Activated CD8-positive, alpha-beta memory T cell treated with anti-CD3 and anti-CD28 coated beads for 24 hours (primary cell): Measurements from ENCODE around the gene SSR3.
A peak's percentile ranks its signal among the peaks of the same experiment; 100 is the strongest.
"Not testable (repeated sequence)": the region's sequence is repeated elsewhere in the genome, so short reads cannot be mapped to it uniquely, and the experiment has no call there.

Experiments used
- DNase-seq: peaks from one replicate; pipeline ENCODE4 v3.0.0-alpha.2; 2020

The SSR3 gene

DNA sequence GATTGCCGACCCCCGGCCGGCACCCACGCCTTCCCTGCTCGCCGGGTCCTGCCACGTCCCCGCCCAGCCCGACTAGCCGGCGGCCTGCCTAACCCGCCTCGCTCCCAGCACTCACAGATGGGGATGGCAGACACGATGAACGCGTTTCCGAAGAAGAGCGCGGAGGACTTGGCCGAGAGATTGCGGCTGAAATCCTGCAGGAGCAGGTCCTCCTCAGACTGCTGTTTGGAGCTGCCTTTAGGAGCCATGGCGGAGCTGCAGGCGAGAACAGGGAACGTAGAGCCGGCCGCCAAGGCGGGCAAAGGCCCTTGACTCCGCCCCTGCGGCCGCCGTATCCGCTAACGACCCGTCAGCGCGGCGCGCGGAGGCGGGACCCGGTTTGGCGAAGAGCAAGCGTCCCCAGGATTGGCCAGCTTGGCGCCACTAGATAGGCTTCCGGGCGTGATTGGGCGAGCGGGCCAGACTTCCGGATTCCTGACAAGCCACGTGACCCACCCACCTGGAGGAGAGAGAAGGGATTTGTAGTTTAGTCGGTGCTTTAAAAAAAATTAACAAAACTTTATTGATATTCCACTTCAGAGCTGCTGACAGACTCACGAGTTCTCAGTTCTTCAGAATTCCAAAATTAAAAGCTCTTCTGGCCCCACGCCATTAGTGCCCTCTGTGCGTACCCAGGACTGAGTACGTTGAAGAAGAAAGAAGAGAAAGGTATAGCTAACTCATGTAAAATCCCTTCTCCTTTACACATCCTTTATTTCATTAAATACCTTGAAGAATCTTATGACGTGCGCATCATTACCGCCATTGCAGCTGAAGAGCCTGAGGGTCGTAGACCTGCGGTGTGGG is at the start of gene SSR3:
TSS of gene SSR3 (minus strand) at position 276 of the 846 bp plus-strand sequence. CDS start at position 248, 28 bp downstream.
- DNase-seq: peak; percentile 98

DNA sequence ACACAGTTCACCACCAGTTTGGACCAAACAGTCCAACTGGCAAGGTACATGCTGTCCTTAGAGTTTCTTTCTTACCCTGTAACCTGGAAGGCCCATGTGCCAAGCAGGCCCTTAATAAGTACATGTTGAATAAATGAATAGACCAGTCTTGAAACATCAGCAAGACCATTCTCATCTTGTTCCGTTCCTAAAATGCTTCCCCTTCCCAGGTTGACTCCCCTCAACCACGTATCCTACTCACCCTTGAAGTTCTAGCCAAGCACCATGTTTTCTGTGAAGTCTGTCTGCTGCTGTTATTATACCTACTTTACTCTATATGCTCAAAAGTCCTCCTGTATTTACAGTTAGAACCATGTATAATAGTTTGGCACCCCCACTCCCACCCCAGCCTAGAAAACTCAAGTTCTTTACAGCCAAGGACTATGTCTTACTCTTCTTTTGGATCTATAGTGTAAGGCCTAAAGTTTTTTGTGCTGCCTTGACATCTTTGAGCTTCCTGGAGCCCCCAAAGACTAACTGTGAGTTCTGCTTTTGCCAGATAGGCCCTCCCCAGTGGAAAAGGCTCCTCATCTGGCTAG is 49.2 kb upstream of the SSR3 start:
- DNase-seq: no peak

DNA sequence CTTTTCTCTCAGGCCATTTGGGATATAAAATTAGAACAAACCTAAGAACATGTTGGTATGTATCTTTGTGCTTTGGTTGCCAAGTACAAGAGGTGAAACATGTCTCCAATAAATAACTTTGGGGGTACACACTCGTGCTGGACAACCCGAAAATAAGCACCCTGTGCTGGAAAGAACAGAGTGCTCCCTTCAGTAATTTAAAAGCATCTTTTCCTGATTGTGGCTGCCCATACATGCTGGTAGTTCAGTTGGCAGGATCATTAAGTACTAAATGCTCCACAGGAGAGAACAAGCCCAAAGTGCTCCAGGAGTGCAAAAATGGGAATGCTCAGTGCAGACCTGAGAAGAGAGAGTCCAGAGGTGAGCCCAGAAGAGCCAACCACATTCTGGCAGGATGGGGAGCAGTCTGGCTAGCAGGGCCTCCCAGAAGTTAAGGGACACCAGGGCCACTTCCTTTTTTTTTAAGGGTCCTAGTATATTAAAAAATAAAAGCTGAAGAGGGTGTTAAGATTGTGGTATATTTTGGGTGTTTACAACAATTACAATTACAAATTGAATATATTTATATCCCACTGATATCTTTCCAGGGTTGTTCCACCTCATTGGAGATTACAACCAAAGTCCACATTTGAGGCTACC is 48.6 kb upstream of the SSR3 start:
- DNase-seq: no peak

DNA sequence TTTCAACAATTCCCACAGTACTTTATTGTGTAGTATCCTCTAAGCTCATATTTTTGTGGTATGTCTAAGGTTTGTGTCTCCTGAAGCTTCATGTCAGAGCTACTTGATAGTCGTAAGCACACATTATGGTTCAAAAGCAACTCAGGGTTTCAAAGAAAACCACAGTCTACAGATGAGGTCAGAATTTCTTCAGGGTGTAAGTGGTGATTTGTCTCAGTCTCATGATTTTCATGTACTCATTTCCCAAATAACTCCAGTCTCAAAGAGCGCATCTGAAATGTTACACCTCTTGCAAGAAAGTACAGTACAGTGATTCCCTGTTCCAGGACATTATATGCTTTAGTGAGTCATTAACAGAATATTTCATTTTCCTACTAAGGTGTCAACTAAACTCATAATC is 47.5 kb upstream of the SSR3 start:
- DNase-seq: no peak

DNA sequence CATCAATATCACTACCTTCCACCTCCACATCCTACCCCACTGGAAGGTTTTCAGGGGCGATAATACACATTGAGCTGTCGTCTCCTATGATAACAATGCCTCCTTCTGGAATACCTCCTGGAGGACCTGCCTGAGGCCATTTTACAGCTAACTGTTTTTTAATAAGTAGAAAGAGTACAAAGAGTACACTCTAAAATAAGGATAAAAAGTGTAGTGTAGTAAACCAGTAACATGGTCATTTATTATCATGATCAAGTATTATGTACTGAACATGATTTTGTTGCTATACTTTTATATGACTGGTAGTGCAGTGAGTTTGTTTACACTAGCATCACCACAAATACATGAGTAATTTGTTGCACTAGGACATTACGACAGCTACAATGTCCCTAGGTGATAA is 46.6 kb upstream of the SSR3 start:
- DNase-seq: no peak

DNA sequence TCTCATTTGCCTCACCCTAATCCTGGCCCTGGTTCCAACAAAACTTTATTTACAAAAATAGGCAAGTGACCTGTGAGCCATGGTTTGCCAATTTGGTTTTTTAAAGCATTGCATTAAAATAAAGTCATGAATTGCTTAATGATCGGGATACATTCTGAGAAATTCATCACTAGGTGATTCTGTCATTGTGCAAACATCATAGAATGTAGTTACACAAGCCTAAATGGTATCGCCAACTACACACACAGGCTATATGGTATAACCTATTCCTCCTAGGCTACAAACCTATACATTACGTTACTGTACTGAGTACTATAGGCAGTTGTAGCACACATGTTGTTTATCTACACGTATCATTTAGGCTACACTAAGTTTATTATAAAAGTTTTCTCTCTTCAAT is 45.9 kb upstream of the SSR3 start:
- DNase-seq: no peak

DNA sequence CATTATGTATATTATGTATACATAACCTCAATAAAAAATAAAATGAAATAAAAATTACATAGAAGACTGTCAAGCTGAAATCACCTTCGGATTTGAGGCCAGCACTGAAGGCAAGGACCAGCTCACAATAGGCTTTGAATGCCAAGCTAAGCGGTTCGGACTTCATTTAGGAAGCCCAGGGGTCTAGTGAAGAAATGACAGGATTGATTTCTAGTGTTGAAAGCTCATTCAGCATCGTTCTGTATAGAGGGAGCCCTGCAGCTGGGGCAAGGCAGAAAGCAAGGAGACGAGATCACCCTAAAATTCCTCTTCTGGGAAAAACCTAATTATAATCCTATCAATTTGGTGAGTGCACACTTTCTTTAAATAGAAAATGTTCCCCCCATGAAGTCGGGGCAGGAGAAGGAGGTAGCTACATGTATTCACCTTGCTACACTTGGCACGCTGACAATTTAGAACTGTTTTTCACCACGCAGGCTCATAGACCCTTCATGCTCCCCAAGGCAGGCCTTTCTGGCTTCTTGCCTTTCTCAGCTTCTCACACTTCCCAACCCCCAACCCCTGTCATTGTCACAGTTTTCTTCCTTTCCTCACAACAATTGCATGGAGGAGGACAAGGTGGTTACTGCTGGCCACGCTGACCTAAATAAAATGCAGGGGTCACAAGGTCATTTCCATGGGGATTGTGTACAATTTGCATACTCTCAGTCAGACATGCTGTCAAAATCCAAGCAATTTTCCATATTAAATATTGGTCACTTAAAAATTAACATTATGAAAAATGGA is 44.4 kb upstream of the SSR3 start:
- no peak for DNase-seq

DNA sequence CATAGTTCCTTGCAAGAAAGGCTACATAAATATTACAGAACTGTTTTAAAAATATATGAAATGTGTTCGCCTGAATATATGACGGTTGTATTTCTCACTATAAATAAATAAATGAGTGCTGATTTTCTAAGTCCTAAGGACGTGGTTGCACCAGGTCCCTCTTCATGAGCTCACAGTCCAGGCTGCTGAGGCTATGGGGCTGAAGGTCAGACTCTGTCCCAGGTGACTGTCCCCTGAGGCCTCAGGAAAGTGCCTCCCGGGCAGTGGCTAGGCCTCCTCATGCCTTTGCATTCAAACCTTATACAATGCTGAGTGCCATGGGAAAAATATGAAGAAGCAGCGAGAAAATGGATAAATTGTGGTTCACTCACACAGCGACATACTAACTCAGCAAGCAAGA is 43.5 kb upstream of the SSR3 start:
- DNase-seq: no peak

DNA sequence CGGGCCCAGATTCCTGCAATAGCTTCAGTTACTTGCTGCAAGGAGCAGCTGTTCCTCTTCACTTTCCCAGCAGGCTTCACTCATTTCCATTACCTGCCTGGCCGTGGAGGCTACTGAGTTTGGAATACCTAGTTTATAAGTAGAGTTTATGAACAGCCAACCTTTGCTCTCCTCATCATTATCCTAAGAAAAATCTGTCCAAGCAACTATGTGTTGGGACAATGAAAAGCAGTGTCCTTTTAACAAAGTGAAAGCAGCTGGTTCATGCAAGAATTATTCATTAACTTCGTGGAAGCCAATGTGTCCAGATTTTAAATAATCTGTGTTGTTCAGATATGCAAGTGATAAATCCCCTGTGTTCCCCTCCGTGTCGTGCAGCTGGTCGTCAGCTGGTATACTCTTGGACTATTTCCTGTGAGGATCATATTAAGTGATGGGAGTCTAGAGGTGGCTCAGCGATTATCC is 39.3 kb upstream of the SSR3 start:
- DNase-seq: no peak

DNA sequence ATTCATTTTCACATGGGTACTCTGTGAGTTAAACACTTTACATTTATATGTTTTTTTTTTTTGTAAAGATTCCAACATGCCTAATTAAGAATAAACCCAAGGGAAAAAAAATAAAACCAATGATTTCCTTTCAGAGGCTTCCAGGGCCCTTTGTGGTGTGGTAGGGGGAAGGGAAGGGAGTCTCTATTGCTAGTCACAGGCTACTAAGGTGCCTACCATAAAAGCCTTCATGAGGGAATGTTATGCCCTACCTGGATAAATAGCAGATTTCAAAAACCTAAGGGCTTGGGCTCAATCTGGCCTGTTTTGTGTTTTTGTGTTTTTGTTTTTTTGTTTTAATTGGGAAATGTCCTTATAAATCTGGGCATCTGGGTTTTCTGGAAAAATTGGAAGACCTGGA is 38.9 kb upstream of the SSR3 start:
- no peak for DNase-seq

DNA sequence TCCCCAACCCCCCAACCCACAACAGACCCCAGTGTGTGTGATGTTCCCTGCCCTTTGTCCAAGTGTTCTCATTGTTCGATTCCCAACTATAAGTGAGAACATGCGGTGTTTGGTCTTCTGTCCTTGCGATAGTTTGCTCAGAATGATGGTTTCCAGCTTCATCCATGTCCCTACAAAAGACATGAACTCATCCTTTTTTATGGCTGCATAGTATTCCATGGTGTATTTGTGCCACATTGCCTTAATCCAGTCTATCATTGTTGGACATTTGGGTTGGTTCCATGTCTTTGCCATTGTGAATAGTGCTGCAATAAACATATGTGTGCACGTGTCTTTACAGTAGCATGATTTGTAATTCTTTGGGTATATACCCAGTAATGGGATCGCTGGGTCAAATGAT is 34.9 kb upstream of the SSR3 start:
- not testable (repeated sequence) for DNase-seq

DNA sequence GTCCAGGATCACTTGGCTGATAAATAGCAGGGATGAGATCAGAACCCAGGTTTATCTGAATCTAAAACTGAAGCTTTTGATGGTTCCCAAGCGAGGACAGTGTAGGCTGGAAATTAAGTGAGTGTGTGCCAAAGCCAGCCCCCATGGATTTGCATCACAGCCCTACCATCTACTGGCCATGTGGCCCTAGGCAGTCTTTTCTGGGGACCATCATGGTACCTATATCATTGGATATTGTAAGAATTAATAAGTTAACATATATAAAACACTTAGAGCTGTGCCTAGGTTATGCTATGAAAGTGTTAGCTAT is 32.8 kb upstream of the SSR3 start:
- no peak for DNase-seq

DNA sequence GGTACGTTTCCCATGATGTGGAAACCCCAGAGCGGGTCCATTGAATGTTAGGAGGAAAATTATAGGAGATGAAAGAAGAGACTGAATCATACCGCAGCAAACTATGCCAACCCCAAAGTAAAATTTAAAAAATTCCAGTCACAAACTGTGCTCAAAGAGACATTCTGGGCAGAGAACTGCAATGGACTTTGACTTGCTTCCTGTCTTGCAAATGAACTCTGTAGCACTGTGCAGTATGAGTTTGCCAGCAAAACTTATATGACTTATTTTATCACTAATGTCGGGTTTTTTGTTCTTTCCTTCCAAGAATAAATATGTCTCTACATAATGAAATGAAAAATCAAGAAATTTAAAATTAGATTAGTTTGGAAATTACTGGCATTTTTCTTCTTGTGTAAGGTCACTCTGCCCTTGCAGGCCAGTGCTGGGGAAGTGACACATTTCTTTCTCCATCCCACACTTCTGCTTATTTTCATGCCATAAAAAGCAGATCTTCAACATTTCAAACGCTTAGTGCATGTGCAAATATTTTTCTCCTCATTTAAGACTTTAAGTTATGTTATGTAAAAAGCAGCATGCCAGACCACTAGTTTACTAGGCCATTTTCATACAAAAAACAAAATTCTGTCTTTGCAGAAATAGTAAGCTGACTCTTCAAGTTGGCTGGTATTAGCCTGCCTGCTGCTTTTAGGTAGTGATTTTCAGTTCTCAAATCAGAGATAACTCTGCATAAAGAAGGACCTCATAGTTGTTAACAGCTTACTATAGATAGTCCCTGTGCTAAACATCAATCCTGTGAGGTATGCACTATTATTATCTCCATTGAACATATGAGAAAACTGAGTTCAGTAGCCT is 32.2 kb upstream of the SSR3 start:
- no peak for DNase-seq

DNA sequence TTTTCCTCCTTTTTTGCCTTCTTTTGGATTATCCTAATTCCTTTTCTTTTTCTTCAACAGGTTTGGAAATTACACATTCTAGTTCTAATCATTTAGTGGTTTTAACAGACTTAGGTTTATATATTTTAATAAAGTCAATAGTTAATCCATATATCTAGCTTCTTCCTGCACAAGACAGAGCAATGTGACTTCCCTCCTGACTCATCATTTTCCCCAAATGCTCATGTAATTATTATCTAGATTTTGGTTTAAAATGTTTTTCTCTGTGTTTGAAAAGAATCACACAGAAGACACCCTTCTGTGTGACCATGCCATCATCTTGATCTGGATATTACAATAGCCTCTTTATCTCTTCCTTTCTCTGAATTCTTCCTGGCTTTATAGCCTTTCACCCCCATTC is 28.6 kb upstream of the SSR3 start:
- no peak for DNase-seq

DNA sequence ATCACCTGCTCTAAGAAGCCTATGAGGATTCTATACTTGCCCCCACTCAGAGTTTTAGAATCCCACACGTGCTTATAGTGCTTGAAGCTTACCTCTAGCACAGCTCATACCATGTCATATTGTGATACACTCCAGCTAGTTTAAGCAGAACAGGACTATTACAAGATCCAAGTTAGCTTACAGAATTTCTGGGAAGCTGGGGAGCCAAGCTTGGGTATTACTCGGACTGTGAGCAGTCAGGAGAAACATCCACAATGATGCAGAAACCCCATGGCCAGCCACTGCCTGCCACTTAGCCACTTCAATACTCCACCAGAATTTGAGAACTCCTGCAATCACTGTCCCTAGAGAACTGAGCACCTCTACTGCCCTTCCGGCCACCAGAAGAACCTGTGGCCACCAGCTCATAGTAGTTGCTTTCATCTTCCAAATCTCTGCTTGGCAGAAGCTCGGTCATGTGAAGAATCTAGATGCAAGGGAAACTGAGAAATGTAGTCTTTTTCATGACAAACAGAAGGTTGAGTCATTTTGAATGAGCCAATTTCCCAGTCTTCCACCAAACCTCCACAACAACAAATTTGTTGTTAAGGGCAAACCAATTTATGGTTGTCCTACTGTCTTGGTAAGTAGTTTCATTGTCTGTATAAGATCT is 27.7 kb upstream of the SSR3 start:
- no peak for DNase-seq

DNA sequence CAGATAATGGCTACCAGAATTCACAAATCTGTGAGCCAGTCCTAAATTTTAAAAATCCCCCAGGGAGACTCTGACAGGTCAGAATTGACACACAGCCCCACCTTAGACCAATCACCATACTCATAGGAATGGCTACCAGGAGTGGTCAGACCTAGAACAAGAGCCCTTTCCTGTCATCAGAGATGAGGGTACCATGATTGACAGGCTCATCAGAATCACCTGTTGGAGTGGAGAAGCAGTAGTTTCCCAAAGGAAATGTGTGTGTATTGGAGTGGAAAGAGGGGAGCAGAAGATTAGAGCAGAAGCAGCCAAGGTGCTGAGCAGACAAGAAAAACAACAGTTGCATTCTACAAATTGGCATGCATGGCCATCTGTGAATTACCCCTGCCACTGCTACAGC is 27.0 kb upstream of the SSR3 start:
- no peak for DNase-seq

DNA sequence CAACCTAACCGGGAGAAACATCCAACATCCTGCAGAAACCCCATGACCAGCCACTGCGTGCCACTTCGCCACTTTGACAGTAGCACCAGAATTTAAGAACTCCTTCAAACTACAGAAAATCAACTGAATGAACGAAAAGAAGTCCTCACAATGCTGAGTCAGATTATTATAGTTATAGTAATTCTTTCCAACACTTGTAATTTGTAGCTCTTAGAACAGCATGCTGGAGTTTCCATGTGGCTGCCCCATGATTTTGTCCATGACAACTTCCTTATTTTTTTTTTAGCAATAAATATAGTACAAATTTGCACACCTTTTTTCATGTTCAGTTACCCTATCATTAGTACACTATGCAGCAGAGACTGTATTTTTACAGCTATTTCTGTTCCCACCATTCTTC is 26.1 kb upstream of the SSR3 start:
- no peak for DNase-seq

DNA sequence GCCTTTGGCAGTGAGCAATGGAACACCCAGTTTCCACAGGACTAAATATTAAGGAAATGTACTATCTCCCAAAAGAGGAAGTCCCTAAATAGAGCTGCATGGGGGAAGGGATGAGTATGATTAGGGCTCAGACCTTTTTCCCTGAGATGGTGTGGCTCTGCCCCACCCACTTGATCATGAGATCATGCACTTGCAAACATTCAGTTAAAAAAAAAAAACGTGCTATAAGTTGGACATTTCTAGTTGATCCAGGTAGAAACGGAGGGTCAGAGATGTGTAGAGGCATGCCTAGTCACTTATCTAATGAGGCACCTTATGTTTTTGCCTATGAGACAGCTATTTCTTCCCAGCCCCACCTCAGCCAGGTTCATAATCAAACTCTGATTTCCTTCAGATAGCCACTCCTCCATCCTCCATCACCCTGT is 24.5 kb upstream of the SSR3 start:
- DNase-seq: no peak

DNA sequence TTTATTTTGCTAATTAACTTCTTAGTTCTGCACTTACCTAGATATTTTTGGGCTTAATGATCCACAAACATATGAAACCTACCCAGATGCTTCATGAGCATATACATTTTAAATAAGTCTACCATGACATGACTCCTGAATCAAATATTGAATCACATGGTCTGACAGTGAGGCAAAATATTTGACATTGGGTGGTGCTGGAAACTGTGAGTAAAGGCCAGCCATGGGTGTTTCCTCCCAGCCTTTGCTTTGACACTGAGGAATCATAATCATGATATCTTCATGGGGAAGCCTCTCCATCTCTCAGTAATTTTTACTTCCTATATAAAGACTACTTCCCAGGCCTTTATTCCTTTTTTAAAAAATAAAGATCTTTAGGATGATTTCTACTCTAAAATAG is 22.8 kb upstream of the SSR3 start:
- no peak for DNase-seq

DNA sequence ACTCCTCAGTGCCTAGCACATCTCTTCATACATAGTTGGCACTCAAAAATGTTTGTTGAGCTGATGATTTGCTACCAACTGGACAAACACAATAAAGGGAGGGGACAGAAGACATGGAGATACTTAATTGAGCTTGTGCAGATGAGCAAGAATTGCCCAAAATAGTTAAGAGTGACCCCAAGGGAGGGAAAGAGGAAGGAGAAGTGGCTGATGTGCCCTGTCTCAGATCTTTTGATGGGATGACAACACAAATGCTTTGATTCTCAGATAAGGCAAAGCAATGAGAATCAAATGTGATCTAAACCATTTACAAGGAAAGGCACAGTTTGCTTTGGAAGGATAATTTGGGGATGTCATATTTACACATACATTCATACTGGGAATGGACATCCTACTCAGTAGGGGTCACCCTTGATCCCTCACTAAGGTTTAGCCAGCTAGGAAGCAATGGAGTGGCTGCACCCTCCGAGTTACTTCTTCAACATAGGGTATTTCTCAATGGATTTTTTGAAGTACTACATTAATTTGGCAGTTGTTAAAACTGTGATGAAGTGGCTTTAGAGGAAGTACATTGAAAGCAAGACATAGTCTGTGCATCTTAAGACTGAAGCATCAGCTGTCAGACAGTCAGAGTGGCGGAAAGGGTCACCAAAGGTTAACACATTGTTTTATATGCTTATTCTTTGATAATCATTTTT is 21.9 kb upstream of the SSR3 start:
- DNase-seq: no peak

DNA sequence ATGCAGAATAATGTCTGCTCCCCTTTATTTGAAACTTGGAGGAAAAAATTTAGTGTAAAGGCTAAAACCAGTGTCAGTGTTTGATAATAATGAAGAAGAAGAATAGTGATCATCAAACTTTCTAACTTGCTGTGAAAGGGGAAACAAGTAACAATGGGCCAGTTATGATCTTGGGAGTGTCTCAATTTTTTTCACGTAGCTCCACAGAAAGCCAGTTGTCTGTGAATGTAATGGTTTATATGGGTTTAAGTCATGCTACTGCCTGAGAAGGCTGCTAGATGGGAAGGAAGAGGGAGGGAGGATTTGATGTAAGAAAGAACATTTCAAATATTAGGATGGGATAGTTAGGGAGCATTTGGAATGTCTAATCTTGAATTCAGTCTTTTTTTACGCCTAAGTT is 21.1 kb upstream of the SSR3 start:
- no peak for DNase-seq
